ENCODE measurements around the gene DYNC1H1. TPM values are rescaled to one million over a fixed set of nuclear protein-coding genes. Genes with fewer than 3 reads are reported as not detected.
"Not testable (repeated sequence)": the region's sequence is repeated elsewhere in the genome, so short reads cannot be mapped to it uniquely, and the experiment has no call there.

Gene DYNC1H1
- total RNA-seq, 1 experiment from 2014 or later = 279 TPM

- Histone ChIP-seq H3K36me3 (0 out of 2 replicates have a peak, but pooled peaks cover 6% of the 10 kb centered on the region), H3K4me1 (peaks cover 18% of the 10 kb centered on the region), H3K4me3 (peak overlapping the region; percentile 95), H3K27ac (peak overlapping the region; percentile 74), H3K27me3 (no peaks in the 10 kb centered on the region), H3K9me3 (replicated peaks) (no peaks in the 10 kb centered on the region)
- DNase-seq = peak; percentile 28 to 53
These were observed 1.7 kb downstream of the DYNC1H1 start for GRCh38 chr14:101965770-101966722.

GRCh38 chr14:101966742-101967141 lies 2.4 kb downstream of the DYNC1H1 start:
- Histone ChIP-seq H3K27ac (peak overlapping the region; percentile 37), H3K4me3 (no peak overlapping the region)

GRCh38 chr14:101968186-101968585 lies 3.8 kb downstream of the DYNC1H1 start:
- no peaks in the 10 kb centered on the region for H3K27me3 ChIP-seq
- H3K36me3 ChIP-seq = 0 out of 2 replicates have a peak, but pooled peaks cover 6% of the 10 kb centered on the region
- H3K27ac ChIP-seq = no peak overlapping the region

More at GRCh38 chr14:101966742-101967141, 2.4 kb downstream of the DYNC1H1 start:
- no peak for DNase-seq
- Histone ChIP-seq H3K9me3 (replicated peaks) (no peaks in the 10 kb centered on the region), H3K4me1 (peaks cover 18% of the 10 kb centered on the region), H3K36me3 (0 out of 2 replicates have a peak, but pooled peaks cover 6% of the 10 kb centered on the region), H3K27me3 (no peaks in the 10 kb centered on the region)

GRCh38 chr14:101969481-101969880 lies 5.1 kb downstream of the DYNC1H1 start:
- peaks cover 12% of the 10 kb centered on the region; the same call in 1 of the 2 replicates for H3K4me1 ChIP-seq
- no peak for DNase-seq
- no peaks in the 10 kb centered on the region for H3K9me3 ChIP-seq (replicated peaks)
- H3K4me3 ChIP-seq = no peak overlapping the region
- H3K27me3 ChIP-seq = no peaks in the 10 kb centered on the region
- H3K36me3 ChIP-seq = 0 out of 2 replicates have a peak, but pooled peaks cover 6% of the 10 kb centered on the region
- H3K27ac ChIP-seq = no peak overlapping the region

More at GRCh38 chr14:101968186-101968585, 3.8 kb downstream of the DYNC1H1 start:
- peaks cover 12% of the 10 kb centered on the region; the same call in 1 of the 2 replicates for H3K4me1 ChIP-seq
- H3K9me3 ChIP-seq (replicated peaks) = no peaks in the 10 kb centered on the region
- H3K4me3 ChIP-seq = no peak overlapping the region
- no peak for DNase-seq

GRCh38 chr14:101970830-101971400 lies 6.5 kb downstream of the DYNC1H1 start:
- no peak for DNase-seq
- Histone ChIP-seq H3K9me3 (replicated peaks) (no peaks in the 10 kb centered on the region), H3K4me3 (no peak overlapping the region), H3K4me1 (peaks cover 12% of the 10 kb centered on the region; the same call in 1 of the 2 replicates), H3K27me3 (no peaks in the 10 kb centered on the region), H3K27ac (no peak overlapping the region), H3K36me3 (0 out of 2 replicates have a peak, but pooled peaks cover 6% of the 10 kb centered on the region)

- DNase-seq; H3K27ac ChIP-seq; H3K36me3 ChIP-seq; H3K9me3 ChIP-seq (replicated peaks); H3K4me3 ChIP-seq; H3K27me3 ChIP-seq: not testable (repeated sequence)
- H3K4me1 ChIP-seq = peaks cover 11% of the 10 kb centered on the region; the same call in 1 of the 2 replicates
These were observed 7.1 kb downstream of the DYNC1H1 start for GRCh38 chr14:101971458-101971857.

- H3K9me3 ChIP-seq (replicated peaks) = no peaks in the 10 kb centered on the region
- 0 out of 2 replicates have a peak, but pooled peaks cover 5% of the 10 kb centered on the region for H3K4me1 ChIP-seq
- peak overlapping the region; percentile 20; the same call in 1 of the 2 replicates for H3K27ac ChIP-seq
- H3K4me3 ChIP-seq = no peak overlapping the region
- peaks cover 12% of the 10 kb centered on the region for H3K36me3 ChIP-seq
- no peaks in the 10 kb centered on the region for H3K27me3 ChIP-seq
- DNase-seq = peak; percentile 89 to 91
These were observed 7.9 kb downstream of the DYNC1H1 start for GRCh38 chr14:101972126-101972866.

- H3K27ac ChIP-seq = no peak overlapping the region
- 0 out of 2 replicates have a peak, but pooled peaks cover 5% of the 10 kb centered on the region for H3K4me1 ChIP-seq
- H3K9me3 ChIP-seq (replicated peaks) = no peaks in the 10 kb centered on the region
- peaks cover 19% of the 10 kb centered on the region for H3K36me3 ChIP-seq
- no peak for DNase-seq
- H3K27me3 ChIP-seq = no peaks in the 10 kb centered on the region
- no peak overlapping the region for H3K4me3 ChIP-seq
These were observed 9.0 kb downstream of the DYNC1H1 start for GRCh38 chr14:101973356-101973755.

GRCh38 chr14:101975231-101975630 lies 10.9 kb downstream of the DYNC1H1 start:
- Histone ChIP-seq H3K27ac (no peak overlapping the region), H3K9me3 (replicated peaks) (no peaks in the 10 kb centered on the region), H3K27me3 (no peaks in the 10 kb centered on the region), H3K4me3 (no peak overlapping the region), H3K4me1 (0 out of 2 replicates have a peak, but pooled peaks cover 5% of the 10 kb centered on the region), H3K36me3 (peaks cover 28% of the 10 kb centered on the region)
- no peak for DNase-seq

- no peak for DNase-seq
- peaks cover 47% of the 10 kb centered on the region for H3K36me3 ChIP-seq
- no peaks in the 10 kb centered on the region for H3K27me3 ChIP-seq
- no peak overlapping the region for H3K27ac ChIP-seq
- H3K4me1 ChIP-seq = 0 out of 2 replicates have a peak, but pooled peaks cover 5% of the 10 kb centered on the region
- H3K4me3 ChIP-seq = no peak overlapping the region
- no peaks in the 10 kb centered on the region for H3K9me3 ChIP-seq (replicated peaks)
These were observed 13.1 kb downstream of the DYNC1H1 start for GRCh38 chr14:101977311-101978071.

- Histone ChIP-seq H3K36me3 (peaks cover 61% of the 10 kb centered on the region), H3K27ac (no peak overlapping the region)
These were observed 15.3 kb downstream of the DYNC1H1 start for GRCh38 chr14:101979666-101980065.

GRCh38 chr14:101980251-101980650 lies 15.9 kb downstream of the DYNC1H1 start:
- Histone ChIP-seq H3K9me3 (replicated peaks) (no peaks in the 10 kb centered on the region), H3K4me3 (no peak overlapping the region), H3K27me3 (no peaks in the 10 kb centered on the region), H3K27ac (no peak overlapping the region), H3K36me3 (peaks cover 65% of the 10 kb centered on the region), H3K4me1 (no peaks in the 10 kb centered on the region)
- no peak for DNase-seq

More at GRCh38 chr14:101979666-101980065, 15.3 kb downstream of the DYNC1H1 start:
- Histone ChIP-seq H3K4me1 (no peaks in the 10 kb centered on the region), H3K4me3 (no peak overlapping the region), H3K9me3 (replicated peaks) (no peaks in the 10 kb centered on the region), H3K27me3 (no peaks in the 10 kb centered on the region)
- no peak for DNase-seq

- Histone ChIP-seq H3K9me3 (replicated peaks) (no peaks in the 10 kb centered on the region), H3K27me3 (no peaks in the 10 kb centered on the region), H3K4me3 (no peak overlapping the region), H3K27ac (no peak overlapping the region), H3K4me1 (no peaks in the 10 kb centered on the region), H3K36me3 (peaks cover 70% of the 10 kb centered on the region)
- no peak for DNase-seq
These were observed 16.3 kb downstream of the DYNC1H1 start for GRCh38 chr14:101980700-101981099.

GRCh38 chr14:101982621-101983020 lies 18.2 kb downstream of the DYNC1H1 start:
- no peak for DNase-seq
- Histone ChIP-seq H3K27me3 (no peaks in the 10 kb centered on the region), H3K4me1 (no peaks in the 10 kb centered on the region), H3K9me3 (replicated peaks) (no peaks in the 10 kb centered on the region), H3K27ac (no peak overlapping the region), H3K4me3 (no peak overlapping the region), H3K36me3 (peaks cover 80% of the 10 kb centered on the region)
